ENCODE measurements around the gene ARHGEF1.

DNA sequence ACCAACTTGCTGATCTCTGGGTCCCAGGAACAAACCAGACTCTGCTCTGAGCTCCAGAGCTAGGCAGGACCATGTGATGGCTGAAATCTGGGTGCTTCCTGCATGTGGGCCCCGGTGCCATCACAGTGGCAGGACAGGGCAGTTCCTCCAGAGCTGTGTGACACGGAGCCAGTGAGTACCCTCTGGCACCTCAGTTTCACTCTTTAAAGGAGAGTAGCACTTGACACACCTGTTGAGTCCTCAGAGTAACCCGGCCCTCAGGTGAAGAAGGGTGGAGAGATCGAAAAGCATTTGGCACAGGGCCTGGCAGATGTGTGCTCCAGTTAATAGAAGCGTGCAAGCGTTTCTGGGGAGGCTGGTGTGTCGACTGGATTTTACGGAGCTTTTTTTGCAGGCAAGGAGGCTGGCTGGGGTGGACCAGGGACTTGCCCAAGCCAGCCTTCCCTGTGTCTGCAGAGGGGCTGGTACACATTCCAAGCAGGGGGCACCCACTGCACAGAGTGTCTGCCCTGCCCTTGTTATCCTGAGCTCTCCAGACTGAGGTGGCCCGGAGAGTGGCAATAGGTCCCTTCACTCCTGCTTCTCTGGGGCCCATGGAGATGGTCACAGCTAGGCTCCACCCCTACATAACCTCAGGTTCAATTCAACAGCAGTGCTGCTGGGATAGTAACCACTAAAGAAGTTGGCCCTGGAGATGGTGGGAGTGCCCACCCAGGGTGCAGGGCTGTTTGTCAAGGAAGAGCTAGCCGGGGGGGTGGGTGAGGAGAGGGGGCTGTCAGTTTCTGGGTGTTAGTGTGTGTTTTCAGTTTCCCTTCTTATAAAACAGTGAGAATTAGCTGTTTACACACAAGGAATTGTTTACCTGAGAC lies 14.6 kb upstream of the ARHGEF1 start:
- TF ChIP-seq, protein P1, sequence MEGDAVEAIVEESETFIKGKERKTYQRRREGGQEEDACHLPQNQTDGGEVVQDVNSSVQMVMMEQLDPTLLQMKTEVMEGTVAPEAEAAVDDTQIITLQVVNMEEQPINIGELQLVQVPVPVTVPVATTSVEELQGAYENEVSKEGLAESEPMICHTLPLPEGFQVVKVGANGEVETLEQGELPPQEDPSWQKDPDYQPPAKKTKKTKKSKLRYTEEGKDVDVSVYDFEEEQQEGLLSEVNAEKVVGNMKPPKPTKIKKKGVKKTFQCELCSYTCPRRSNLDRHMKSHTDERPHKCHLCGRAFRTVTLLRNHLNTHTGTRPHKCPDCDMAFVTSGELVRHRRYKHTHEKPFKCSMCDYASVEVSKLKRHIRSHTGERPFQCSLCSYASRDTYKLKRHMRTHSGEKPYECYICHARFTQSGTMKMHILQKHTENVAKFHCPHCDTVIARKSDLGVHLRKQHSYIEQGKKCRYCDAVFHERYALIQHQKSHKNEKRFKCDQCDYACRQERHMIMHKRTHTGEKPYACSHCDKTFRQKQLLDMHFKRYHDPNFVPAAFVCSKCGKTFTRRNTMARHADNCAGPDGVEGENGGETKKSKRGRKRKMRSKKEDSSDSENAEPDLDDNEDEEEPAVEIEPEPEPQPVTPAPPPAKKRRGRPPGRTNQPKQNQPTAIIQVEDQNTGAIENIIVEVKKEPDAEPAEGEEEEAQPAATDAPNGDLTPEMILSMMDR (IDR thresholded peaks at IDR 0.05), result no peak
- TF ChIP-seq ZFX (IDR thresholded peaks at IDR 0.05; ENCODE audit: borderline replicate concordance), result no peak
